ENCODE results near the gene LRRC36.
A peak's percentile ranks its signal among the peaks of the same experiment; 100 is the strongest.

The LRRC36 gene

GRCh38 chr16:67383284-67383683 is 56.7 kb downstream of the LRRC36 start:
- no peaks in the 10 kb centered on the region for H3K4me1 ChIP-seq
- no peaks in the 10 kb centered on the region for H3K36me3 ChIP-seq (replicated peaks)
- H3K27me3 ChIP-seq (ENCODE audit: low read depth), result 0 out of 2 replicates have a peak, but pooled peaks cover 3% of the 10 kb centered on the region
- no peak overlapping the region for H3K4me3 ChIP-seq
- no peaks in the 10 kb centered on the region for H3K9me3 ChIP-seq
- in situ Hi-C loops (cut with MboI; ENCODE audit: low sequenced_read_pairs), result no loop called here
- DNase-seq (ENCODE audit: low spot score in 2 of 2), result no peak

GRCh38 chr16:67384778-67385510 is 58.3 kb downstream of the LRRC36 start:
- H3K4me1 ChIP-seq, result no peaks in the 10 kb centered on the region

GRCh38 chr16:67386861-67387455 is 60.3 kb downstream of the LRRC36 start:
- in situ Hi-C loops (cut with MboI; ENCODE audit: low sequenced_read_pairs), result no loop called here
- H3K9me3 ChIP-seq, result no peaks in the 10 kb centered on the region

More at GRCh38 chr16:67384778-67385510, 58.3 kb downstream of the LRRC36 start:
- in situ Hi-C loops (cut with MboI; ENCODE audit: low sequenced_read_pairs), result no loop called here
- Histone ChIP-seq H3K36me3 (replicated peaks) (no peaks in the 10 kb centered on the region), H3K9me3 (no peaks in the 10 kb centered on the region), H3K27me3 (ENCODE audit: low read depth) (0 out of 2 replicates have a peak, but pooled peaks cover 3% of the 10 kb centered on the region), H3K4me3 (no peak overlapping the region)
- DNase-seq (ENCODE audit: low spot score in 2 of 2), result no peak

GRCh38 chr16:67387479-67388079 is 61.0 kb downstream of the LRRC36 start:
- H3K4me1 ChIP-seq, result no peaks in the 10 kb centered on the region; the same call in 1 of the 2 replicates
- in situ Hi-C loops (cut with MboI; ENCODE audit: low sequenced_read_pairs), result no loop called here

More at GRCh38 chr16:67386861-67387455, 60.3 kb downstream of the LRRC36 start:
- Histone ChIP-seq H3K36me3 (replicated peaks) (no peaks in the 10 kb centered on the region), H3K4me1 (no peaks in the 10 kb centered on the region), H3K27me3 (ENCODE audit: low read depth) (no peaks in the 10 kb centered on the region), H3K4me3 (no peak overlapping the region)
- no peak for DNase-seq (ENCODE audit: low spot score in 2 of 2)

DNA sequence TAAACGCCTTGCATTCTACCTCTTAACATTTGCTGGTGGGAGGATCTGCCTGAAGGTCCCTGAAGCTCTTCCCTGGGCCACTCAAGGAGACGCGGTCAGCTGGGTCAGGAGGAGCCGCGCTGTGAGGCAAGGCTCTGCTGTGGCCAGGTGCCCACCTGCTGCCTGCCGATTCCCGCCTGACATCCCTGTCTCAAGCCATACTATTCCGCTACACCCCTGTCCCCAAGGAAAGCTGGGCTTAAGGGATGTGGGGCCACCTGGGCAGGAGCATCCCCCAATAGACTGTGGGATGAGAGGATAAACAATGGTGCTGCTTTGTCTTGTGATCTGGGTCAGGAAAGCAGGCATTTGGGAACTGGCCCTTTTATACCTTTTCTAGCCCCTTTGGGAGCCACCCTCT is 61.6 kb downstream of the LRRC36 start:
- no peak overlapping the region for H3K4me3 ChIP-seq
- H3K36me3 ChIP-seq (replicated peaks), result no peaks in the 10 kb centered on the region
- in situ Hi-C loops (cut with MboI; ENCODE audit: low sequenced_read_pairs), result no loop called here

More at GRCh38 chr16:67387479-67388079, 61.0 kb downstream of the LRRC36 start:
- no peaks in the 10 kb centered on the region for H3K27me3 ChIP-seq (ENCODE audit: low read depth)
- DNase-seq (ENCODE audit: low spot score in 2 of 2), result no peak
- no peak overlapping the region for H3K4me3 ChIP-seq
- H3K9me3 ChIP-seq, result no peaks in the 10 kb centered on the region
- no peaks in the 10 kb centered on the region for H3K36me3 ChIP-seq (replicated peaks)

DNA sequence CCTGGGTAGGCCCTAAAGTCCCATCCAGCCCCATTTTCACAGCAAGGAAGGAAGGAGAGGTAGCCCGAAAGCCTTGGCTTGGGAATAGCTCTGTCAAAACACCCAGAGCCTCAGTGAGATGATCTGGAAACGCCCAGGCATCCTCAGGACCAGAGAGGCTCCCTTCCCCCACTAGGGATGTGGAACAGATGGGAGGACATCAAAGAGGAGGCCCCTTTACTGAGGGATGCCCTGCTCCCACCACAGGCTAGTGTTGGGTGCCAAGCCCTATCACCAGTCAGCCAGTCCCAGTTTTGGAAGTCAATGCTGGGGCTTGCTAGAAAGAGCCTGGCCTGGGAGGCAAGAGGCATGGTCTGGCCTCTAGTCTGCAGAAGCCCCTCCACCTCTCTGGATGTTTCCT is 62.0 kb downstream of the LRRC36 start:
- Histone ChIP-seq H3K9me3 (no peaks in the 10 kb centered on the region), H3K4me3 (no peak overlapping the region), H3K27me3 (ENCODE audit: low read depth) (no peaks in the 10 kb centered on the region), H3K36me3 (replicated peaks) (no peaks in the 10 kb centered on the region), H3K4me1 (peaks cover 6% of the 10 kb centered on the region; the same call in 1 of the 2 replicates)
- no peak for DNase-seq (ENCODE audit: low spot score in 2 of 2)
- in situ Hi-C loops (cut with MboI; ENCODE audit: low sequenced_read_pairs), result no loop called here

More for the DNA sequence above, 61.6 kb downstream of the LRRC36 start:
- Histone ChIP-seq H3K27me3 (ENCODE audit: low read depth) (no peaks in the 10 kb centered on the region), H3K4me1 (peaks cover 6% of the 10 kb centered on the region; the same call in 1 of the 2 replicates), H3K9me3 (no peaks in the 10 kb centered on the region)
- DNase-seq (ENCODE audit: low spot score in 2 of 2), result no peak

DNA sequence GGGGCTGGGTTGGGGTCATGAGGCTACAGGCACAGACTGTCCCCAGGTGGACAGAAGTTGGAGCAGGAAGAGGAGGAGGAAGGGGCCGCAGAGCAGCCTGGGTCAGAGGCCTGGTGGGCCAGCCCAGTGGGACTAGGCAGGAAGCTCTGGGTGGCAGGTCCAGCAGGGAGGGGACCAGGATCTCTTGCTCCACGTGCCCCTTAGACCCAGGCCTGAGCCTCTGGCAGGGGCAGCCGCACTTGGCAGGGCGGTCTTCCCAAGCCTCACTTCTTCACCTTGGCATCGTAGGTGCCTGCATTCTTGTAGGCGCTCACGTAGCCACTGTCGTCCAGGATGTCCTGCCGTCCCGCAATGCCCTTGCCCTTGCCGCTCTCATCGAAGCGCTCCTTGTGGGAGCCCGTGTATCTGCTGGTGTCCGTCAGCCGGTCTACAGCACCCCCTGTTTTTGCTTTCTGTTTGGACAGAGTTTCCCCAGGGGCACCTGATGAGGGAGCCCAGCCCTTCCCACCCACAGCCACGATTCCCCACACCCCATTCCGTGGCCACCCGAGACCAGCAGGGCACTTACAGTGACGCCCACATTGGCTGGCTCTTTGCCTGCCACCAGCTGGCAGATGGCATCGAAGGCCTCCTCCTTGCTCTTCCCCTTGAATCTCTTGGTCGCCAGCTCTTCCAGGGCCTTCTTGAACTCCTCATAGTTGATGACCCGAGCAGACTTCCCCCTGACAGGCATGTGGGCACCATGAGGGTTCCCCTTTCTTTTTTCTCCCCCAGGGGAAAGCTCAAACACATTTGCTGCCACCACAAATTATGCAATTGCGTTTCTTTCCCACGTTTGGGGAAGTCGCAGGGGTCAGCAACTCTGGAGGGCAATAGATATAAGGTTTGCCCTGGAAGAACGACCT is 63.5 kb downstream of the LRRC36 start:
- Histone ChIP-seq H3K27me3 (ENCODE audit: low read depth) (no peaks in the 10 kb centered on the region), H3K4me3 (no peak overlapping the region), H3K9me3 (no peaks in the 10 kb centered on the region), H3K4me1 (peaks cover 11% of the 10 kb centered on the region; the same call in 1 of the 2 replicates), H3K36me3 (replicated peaks) (no peaks in the 10 kb centered on the region)
- in situ Hi-C loops (cut with MboI; ENCODE audit: low sequenced_read_pairs), result no loop called here
- no peak for DNase-seq (ENCODE audit: low spot score in 2 of 2)

DNA sequence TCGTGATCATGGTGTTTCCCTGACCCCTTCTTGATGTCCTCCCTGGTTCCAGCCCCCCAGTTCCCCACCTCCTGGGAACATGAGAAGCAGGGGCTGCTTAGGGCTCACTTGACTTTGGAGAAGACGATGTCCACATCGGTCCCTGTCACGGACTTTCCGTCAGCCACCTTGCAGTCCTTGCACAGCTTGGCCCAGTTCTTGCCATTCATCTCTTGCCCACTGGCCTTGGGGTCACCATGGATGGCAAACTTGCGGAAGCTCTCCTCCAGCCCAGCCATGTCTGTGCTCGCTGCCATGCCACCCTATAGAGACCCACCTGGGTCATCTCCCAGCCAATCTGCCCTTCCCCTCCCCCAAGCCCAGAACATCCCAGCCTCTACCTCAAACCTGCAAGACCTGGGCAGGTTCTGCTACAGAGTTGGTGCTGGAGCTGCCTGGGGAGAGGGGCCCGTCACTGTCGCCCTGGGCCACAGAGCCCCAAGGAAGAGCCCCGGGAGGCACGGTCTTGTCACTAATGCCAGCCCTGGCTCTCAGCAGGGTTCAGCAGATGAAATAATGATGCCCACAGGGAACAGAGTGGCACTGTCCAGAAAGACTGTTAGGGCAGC is 64.3 kb downstream of the LRRC36 start:
- no peaks in the 10 kb centered on the region for H3K9me3 ChIP-seq
- no peak overlapping the region for H3K4me3 ChIP-seq
- no peak for DNase-seq (ENCODE audit: low spot score in 2 of 2)
- no peaks in the 10 kb centered on the region for H3K36me3 ChIP-seq (replicated peaks)
- H3K27me3 ChIP-seq (ENCODE audit: low read depth), result no peaks in the 10 kb centered on the region
- peaks cover 15% of the 10 kb centered on the region for H3K4me1 ChIP-seq
- in situ Hi-C loops (cut with MboI; ENCODE audit: low sequenced_read_pairs), result no loop called here

DNA sequence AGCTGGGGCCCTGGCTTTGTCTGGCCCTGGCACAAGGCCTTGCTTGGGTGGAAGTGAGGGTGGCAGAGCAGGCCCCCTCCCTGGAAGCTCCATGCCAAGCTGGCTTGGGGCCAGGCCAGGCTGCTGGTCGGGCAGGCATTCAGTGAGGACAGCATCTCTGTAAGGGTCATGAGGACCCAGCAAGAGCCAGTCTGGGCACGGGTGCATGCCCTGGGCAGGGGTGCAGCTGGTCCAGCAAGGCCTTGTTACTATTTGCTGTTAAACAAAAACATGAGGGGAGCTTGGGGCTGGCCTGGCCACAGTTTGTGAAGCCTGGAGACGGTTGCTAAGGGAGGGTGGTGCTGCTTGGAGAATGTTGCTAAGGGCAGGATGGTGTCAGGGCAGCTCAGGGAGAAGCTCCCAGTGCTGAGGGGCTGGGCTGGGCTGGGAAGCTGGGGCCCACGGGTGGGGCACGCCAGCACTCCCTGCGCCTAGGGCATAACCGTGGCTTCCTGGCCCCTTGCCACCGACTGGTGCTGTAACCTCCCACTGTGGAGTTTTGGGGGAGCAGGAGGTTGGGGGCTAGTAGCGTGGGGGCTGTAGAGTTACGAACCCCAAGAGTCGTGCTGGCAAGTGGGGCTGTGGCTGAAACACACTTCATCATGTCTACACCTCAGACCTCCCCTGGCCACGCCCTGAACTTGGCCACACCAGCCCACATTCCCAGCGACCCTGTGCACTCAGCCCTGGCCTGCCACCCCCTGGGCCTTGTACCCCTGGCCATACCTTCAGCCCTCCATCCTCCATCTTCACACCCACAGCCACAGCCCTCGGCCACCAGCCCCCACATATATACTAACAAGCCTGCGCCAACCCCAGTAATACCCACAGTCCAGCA is 65.0 kb downstream of the LRRC36 start:
- Histone ChIP-seq H3K36me3 (replicated peaks) (no peaks in the 10 kb centered on the region), H3K9me3 (no peaks in the 10 kb centered on the region), H3K4me3 (no peak overlapping the region), H3K27me3 (ENCODE audit: low read depth) (no peaks in the 10 kb centered on the region), H3K4me1 (peaks cover 21% of the 10 kb centered on the region)
- in situ Hi-C loops (cut with MboI; ENCODE audit: low sequenced_read_pairs), result no loop called here
- DNase-seq (ENCODE audit: low spot score in 2 of 2), result no peak

DNA sequence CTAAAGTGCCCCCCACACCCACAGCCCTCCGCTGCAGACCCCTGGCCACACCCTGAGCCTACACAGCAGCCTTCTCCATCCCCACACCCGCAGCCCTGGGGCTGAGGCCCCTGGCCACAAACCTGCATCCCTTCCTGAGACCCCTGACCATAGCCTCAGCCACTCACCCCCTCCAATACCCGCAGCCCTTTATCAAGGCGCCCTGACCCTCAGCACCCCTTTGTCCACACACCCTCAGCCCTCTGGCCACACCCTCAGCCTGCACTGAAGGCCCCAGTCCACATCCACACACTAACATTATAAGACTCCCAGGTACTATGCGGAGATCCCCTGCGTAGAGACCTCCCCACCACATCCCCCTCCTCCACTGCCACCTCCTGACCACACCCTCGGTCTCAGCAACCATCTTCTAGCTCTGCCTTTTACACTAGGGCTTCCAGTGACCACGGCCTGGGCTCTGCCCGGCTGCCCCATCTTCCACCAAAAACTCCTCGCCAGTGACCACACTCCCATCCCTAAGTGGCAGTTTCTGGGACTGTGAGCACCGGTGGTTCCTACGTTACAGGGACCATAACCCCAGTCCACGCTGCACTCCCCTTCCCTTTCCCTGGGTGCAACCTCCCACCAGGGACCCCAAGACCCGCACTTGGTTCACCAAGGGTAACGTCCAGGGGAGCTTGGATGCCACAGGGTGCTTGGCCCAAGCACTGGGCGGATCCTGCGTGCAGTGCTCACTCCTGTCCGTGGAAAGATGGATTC is 65.9 kb downstream of the LRRC36 start:
- H3K36me3 ChIP-seq (replicated peaks), result no peaks in the 10 kb centered on the region
- no peak for DNase-seq (ENCODE audit: low spot score in 2 of 2)
- H3K4me1 ChIP-seq, result peaks cover 25% of the 10 kb centered on the region
- peak overlapping the region; percentile 38 for H3K4me3 ChIP-seq
- H3K27me3 ChIP-seq (ENCODE audit: low read depth), result no peaks in the 10 kb centered on the region
- no peaks in the 10 kb centered on the region for H3K9me3 ChIP-seq
- in situ Hi-C loops (cut with MboI; ENCODE audit: low sequenced_read_pairs), result no loop called here

- Histone ChIP-seq H3K36me3 (replicated peaks) (no peaks in the 10 kb centered on the region), H3K4me1 (peaks cover 25% of the 10 kb centered on the region), H3K9me3 (no peaks in the 10 kb centered on the region), H3K4me3 (peak within 1 kb of the TSS; percentile 38), H3K27me3 (ENCODE audit: low read depth) (no peaks in the 10 kb centered on the region)
- in situ Hi-C loops (cut with MboI; ENCODE audit: low sequenced_read_pairs), result no loop called here
- DNase-seq (ENCODE audit: low spot score in 2 of 2), result peak; percentile 91 to 98
These were observed 66.6 kb downstream of the LRRC36 start, which contains the start of gene TPPP3 for GRCh38 chr16:67393111-67393787. TSS of gene TPPP3 (minus strand) at chr16:67393498. CDS start at chr16:67391111, 2,387 bp downstream.
